Measurements from ENCODE around the gene FMNL3.
A peak's percentile ranks its signal among the peaks of the same experiment; 100 is the strongest.
"Not testable (repeated sequence)": the region's sequence is repeated elsewhere in the genome, so short reads cannot be mapped to it uniquely, and the experiment has no call there.

Gene FMNL3, protein sequence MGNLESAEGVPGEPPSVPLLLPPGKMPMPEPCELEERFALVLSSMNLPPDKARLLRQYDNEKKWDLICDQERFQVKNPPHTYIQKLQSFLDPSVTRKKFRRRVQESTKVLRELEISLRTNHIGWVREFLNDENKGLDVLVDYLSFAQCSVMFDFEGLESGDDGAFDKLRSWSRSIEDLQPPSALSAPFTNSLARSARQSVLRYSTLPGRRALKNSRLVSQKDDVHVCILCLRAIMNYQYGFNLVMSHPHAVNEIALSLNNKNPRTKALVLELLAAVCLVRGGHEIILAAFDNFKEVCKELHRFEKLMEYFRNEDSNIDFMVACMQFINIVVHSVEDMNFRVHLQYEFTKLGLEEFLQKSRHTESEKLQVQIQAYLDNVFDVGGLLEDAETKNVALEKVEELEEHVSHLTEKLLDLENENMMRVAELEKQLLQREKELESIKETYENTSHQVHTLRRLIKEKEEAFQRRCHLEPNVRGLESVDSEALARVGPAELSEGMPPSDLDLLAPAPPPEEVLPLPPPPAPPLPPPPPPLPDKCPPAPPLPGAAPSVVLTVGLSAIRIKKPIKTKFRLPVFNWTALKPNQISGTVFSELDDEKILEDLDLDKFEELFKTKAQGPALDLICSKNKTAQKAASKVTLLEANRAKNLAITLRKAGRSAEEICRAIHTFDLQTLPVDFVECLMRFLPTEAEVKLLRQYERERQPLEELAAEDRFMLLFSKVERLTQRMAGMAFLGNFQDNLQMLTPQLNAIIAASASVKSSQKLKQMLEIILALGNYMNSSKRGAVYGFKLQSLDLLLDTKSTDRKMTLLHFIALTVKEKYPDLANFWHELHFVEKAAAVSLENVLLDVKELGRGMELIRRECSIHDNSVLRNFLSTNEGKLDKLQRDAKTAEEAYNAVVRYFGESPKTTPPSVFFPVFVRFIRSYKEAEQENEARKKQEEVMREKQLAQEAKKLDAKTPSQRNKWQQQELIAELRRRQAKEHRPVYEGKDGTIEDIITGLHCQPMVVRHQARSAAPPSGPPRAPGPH

DNA sequence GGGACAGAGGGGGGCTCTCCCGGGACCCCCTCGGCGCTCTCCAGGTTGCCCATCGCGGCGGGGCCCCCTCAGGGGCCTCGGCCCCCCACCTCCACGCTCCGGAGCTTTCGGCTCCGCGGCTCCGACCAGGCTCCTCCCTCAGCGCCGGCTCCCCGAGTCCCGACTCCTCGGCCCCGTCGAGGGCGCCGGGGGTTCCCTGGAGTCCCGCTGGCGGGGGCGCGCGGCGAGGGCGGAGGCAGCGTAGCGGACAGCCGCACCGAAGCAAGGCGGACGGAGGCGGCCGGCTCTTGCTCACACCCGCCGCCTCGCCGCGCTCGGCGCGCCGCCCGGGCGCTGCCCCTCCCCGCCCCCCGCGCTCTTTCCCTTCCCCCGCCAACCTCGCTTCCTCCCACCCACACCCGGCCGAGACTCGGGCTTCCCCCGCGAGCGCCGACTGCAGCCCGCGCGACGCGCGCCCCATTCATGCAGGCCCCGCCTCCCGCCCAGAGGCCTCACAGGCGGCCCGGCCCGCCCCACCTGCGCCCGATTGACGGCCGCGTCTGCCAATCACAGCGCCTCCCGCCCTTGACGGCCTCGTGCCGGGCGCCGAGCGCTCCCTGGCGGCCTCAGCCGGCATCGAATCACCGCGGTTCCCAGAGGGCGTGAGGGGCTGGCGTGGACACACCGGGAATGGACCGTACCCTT lies at the start of gene FMNL3:
TSS of gene FMNL3 (minus strand) at position 278 of the 684 bp plus-strand sequence. CDS start at position 53, 225 bp downstream.
- DNase-seq, result peak; percentile 92

DNA sequence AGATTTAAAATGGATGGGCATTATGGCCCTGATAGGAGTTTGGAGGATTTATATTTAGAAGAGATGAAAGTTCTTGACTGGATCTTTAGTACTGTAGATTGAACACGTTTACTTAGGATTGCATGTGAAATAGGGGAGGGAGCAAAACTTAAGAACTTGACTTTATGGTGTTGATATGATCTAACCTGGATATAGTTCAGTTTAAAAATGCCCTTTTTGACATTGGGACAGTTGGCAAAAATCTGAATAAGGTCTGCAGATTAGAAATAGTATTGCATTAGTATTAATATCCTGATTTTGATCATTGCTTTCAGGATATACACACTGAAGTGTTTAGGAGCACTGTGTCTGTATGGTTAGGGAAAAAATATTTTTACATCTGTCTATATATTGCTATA lies 43.8 kb upstream of the FMNL3 start:
- no peak for DNase-seq

DNA sequence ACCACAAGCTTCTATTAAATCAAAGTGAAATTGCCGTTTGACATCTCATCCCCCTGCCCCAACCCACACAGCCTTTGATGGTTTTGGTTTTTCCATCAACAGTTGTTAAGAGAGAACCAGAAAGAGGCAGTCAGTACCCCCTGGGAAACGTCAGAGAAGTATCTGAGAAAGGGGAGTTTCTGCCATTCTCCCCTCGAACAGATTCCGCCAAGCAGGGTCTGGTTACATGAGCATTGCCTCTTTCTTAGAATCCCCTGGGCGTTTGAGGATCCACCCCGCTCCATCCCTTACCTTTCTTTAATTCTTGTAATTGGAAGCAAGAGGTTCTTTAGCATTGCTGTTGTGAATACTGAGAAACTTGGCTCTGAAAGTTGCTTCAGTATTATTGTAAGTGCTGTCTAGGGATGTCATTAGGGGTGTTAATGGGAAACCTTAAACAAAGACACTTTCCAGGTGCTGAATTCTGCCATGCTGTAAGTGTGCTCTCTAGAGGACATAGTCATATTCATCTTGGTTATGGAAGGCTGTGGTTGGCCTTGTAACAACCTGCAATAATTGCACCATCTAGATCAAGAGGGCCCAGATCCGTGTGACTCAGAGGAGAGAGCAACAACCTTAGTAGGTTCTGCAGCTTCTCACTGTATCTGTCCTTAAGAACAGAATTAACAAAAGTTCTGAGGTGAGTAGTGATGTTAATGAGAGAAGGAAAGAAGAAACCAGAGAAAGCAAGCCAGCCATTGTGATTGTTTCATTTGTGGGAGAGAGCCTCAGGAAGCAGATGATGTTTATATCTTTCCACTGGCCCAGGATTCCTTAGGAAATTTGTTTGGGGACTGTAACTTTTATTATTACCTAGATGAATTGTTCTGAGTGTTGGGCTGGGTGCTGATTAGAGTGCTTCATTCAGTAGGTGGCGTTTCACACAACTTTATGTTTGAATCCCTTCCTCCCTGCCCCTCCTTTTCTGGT lies 43.1 kb upstream of the FMNL3 start:
- DNase-seq, result no peak

DNA sequence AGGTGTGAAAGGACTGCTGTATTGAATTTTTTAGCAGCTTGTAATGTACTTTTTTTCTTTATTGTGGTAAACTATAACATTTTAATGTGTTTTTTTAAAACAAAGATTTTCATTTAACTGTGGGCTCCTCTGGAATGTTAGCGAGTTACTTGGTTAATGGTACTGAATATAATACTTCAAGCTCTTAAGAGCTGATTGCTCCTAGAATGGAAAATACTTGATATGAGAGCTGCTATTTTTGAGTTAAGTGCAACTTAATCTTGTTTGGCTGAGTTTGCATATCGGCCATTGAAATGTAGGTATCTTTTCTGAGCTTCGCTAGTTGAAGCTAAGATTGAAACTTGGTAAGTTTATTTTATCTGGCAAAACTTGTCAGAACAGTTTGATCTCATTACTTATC lies 41.6 kb upstream of the FMNL3 start:
- DNase-seq, result no peak

DNA sequence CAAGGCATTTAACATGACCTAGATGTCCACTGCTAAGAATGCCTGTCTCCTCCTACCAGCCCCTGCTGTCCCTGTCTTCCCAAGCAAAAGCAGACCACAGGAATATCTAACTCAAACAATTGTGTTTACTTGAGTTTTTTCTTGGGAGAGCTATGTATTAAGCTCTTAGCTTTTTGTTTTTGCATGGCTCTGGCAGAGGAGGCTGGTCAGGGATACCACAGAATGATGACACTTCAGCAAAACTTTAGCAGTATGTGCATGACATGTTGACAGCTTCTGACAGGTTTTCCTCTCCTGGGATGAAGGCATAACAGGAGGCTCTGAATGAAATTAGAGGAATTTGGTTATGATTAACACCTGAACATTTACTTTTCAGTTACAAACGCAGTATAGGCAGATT lies 41.1 kb upstream of the FMNL3 start:
- no peak for DNase-seq

DNA sequence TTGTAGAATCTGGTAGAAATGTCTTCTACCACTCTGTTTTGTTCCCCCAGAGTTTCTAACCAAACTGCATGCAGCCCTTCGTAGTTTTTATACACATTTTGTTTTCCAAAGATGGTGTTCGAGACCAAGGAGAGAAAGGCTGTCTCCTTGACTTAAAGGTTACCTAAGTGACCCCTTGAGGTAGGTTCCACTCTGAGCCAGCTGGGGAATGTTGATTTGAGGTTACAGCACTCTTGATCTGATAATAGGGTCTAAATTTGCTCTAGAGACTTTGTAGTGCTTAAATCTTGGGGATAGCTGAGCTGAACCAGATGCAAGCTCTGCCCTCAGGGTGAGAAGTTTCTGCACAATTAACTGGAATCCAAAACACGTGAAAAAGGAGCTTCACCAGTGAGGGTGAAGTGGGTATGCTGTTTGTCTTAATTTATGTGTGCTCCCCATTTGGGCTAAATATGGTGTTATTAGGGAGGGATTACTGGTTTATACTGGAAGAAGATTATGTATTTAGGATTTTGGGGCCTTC lies 37.2 kb upstream of the FMNL3 start:
- DNase-seq, result no peak

DNA sequence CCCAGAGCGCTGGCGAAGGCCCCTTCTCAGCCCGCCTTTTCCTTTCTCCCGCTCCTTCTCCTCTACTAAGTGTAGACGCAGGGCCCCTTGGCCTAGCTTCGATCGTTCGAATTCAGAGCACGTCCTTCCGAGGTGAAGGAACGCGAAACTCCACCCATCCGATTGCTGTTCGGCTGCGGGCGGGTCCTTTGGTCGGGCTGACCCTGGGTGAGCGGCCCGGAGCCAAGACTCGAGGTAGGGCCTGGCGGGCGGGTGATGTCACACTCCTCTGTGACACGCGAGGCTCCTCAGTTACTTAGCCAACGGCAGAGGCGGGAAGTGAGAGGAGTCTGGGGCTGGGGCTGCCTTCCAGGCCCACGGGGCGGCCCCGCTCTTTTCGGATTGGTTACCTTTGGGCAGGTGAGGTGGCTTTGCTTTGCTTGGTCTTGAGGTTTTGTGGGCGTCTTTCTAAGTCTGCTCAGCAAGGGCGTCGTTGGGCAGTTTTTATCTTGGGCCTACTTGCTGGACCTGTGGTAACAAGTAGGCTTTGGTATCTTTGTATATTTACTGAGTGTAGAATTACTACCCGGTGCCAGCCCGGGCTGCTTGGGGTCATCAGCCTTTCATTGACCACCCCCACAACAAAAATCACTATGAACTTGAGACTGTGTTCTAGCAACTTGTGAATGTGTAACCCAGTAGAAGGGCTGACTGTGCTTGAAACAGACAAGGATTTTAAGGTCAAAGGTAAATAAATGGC lies 34.8 kb upstream of the FMNL3 start:
- DNase-seq, result no peak

DNA sequence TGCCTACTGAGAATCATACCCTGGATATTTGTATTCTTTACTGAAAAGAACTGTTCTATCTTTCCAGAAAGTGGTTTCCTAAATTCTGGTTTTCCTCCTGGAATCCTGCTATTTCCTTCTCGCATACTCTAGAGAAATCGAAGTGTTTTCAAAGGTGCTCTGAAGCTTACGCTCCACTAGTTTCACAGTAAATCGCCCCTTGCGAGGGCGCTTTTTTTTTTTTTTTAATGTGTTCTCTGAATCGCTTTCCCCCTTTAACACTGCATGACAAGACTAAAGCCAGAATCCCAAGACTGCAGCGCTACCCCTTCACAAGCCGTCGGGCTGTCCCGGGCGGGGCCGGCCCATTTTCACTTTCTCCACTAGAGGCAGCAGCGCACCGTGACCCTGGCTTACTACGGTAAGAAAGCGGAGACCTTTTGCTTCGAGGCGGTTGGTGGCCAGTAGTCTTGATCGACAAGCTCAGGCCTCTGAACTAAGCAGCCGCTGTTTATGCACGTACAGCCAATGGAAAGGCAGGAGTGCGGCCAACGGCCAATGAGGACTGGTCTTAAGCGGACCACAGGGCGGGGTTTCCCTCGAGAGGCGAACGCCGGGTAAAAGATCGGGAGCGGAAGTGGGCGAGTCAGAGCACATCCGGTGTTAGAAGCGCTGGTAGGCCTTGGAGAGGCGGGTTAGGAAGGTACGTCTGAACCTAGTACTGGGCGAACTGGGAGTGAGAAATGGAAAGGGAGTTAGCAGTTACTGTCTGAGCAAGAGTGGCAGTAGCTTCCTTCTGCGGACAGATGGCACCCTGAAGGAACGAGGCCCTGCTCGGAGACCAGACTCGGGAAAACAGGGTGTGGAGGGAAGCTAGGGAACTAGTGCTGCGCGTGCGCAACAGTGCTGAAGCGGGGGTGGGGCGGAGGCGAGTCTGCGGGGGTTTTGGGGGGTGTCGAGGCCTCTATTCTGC lies 34.0 kb upstream of the FMNL3 start, which contains the start of gene TMBIM6:
TSS of gene TMBIM6 (plus strand) at position 628 of the 952 bp plus-strand sequence. CDS start 10,937 bp downstream, outside the sequence.
- DNase-seq, result peak; percentile 25

DNA sequence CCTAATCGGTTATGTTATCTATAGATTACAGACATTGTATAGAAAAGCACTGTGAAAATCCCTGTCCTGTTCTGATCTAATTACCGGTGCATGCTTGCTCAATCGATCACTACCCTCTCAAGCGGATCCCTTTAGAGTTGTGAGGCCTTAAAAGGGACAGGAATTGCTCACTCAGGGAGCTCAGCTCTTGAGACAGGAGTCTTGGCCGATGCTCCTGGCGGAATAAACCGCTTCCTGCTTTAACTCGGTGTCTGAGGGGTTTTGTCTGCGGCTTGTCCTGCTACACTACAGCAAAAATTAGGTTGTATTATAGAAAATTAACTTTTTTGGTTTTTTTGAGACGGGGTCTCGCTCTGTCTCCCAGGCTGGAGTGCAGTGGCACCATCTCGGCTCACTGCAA lies 33.1 kb upstream of the FMNL3 start:
- DNase-seq, result not testable (repeated sequence)

DNA sequence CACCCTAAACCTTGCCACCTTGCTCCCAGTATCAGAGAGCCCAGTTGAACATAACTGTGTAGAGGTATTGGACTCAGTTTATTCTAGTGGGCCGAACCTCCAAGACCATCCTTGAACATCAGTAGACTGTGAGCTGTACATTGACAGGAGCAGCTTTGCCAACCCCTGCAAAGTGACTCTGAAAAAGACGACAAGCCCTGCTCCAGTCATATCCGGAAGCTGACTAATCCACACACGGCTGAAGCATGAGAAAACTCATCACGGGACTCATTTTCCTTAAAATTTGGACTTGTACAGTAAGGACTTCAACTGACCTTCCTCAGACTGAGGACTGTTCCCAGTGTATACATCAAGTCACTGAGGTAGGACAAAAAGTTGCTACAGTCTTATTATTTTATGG lies 31.5 kb upstream of the FMNL3 start:
- DNase-seq, result not testable (repeated sequence)

DNA sequence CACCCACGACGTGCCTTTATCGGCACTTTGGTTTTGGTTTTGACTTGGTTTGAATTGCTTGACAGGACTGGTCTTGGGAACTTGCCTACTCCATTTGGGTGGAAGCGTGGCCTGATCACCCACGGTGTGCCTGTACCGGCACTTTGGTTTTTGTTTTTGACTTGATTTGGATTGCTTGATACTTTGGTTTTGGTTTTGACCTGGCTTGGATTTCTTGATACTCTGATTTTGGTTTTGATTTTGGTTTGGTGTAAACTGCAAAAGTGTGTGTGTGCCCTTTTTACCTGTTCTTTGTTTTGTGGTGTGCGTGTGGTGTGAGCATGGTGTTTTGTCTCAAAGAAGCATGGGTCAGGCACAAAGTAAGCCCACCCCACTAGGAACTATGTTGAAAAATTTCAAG lies 27.7 kb upstream of the FMNL3 start:
- not testable (repeated sequence) for DNase-seq

DNA sequence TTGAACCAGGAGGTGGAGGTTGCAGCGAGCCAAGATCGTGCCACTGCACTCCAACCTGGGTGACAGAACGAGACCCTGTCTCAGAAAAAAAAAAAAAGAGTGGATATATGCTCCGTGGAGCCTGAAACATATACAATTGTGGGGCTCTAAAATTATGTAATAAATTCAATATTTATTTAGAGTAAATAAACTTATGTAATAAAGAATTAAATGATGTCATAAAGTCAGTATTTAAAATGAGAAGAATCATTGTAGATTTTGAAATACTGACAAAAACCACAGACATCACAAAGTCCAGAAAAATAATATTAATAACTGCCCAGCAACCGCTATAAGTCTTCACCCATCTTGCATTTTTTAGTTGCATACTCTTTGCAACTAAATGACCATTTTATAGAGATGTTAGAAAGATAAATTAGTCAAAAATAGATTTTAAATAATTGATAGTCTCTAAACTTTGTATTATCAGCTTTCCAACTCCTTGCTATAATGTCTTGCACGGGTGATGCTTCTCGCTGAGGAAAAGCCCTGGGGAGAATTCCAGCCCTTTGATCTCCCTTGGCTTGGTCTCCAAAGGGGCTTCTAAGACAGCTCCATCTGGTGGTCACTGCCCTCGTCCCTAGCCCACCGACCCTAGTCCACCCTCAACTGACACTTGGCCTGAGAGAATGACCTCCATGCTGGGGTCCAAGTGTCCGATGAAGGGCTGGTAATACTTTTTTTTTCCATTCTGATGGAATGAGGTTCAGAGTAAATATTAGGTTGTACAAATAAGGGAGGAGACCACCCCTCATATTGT lies 26.2 kb upstream of the FMNL3 start:
- DNase-seq, result no peak

DNA sequence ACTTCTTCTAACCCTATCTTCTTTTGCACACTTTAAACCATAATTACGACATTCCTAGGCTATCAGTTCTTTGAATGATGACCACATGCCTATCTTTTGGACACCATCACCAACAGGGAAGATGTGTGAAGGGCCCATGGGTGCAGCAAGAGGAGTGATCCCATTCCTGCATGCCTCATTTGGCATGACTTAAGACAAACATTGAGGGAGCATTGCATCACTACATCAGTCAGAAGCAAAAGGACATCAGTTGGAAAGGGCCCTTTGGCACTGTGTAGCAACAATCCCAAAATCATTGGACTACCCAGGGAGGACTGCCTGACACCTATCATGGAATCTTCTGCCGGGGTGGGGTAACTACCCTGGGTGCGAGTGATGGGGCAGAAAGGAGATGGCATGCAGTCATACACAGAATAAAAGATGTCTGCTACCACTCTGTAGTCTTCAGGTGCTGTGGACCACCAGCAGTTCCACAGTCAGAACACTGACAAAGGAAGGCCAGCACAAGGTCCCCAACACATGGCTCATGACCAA lies 23.4 kb upstream of the FMNL3 start:
- DNase-seq, result no peak

DNA sequence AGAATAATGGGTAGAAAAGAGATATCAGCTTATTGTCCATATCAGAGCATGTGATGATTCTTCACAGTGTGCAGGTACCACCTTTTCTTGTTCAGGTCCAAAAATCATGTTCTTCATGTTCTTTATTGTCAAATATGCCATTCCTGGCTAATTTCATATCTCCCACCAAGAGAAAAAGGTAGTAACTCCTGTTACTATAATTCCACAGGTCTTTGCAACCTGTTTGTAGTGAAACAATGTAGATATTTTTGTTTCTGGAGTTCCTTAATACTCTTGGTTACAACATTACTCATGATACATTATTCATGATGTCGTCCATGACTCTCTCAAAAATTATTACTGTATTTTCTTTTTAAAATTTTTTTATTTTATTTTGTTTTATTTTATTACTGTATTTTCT lies 22.8 kb upstream of the FMNL3 start:
- no peak for DNase-seq

DNA sequence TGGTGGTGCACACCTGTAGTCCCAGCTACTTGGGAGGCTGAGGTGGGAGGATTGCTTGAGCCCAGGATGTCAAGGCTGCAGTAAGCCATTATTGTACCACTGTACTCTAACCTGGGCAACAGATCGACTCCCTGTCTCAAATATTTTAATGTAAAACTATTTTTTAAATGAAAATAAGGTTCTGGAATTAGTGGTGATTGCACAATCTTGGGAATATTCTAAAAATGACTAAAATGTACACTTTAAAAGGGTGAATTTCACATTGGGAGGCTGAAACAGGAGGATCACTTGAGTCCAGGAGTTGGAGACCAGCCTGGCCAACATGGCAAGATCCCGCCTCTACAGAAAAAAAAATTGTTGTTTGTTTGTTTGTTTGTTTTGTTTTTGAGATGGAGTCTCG lies 21.2 kb upstream of the FMNL3 start:
- DNase-seq, result no peak

DNA sequence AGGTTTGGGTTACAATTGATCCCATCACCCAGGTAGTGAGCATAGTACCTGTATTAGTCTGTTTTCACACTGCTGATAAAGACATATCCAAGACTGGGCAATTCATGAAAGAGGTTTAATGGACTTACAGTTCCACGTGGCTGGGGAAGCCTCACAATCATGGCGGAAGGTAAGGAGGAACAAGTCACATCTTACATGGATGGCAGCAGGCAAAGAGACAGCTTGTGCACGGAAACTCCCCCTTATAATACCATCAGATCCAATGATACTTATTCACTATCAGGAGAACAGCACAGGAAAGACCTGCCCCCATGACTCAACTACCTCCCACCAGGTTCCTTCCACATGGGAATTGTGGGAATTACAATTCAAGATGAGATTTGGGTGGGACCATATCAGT lies 14.2 kb upstream of the FMNL3 start:
- not testable (repeated sequence) for DNase-seq

DNA sequence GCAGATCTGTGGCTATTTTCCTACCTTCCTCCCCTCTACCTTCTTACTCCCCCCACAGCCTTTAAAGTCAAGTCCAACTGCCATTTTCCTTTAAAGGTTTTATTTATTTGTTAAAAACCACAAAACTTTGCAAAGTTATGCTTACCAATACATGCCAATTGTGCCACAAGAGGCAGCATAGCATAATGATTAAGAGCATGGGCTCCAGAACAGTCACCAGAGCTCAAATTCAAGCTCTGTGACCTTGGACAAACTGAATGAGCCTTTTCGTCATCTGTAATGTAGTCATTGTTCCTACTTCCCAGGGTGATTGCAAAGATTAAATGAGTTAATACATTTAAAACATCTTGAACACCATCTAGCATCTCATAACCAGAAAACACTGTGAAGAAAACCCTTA lies 13.0 kb upstream of the FMNL3 start:
- no peak for DNase-seq

DNA sequence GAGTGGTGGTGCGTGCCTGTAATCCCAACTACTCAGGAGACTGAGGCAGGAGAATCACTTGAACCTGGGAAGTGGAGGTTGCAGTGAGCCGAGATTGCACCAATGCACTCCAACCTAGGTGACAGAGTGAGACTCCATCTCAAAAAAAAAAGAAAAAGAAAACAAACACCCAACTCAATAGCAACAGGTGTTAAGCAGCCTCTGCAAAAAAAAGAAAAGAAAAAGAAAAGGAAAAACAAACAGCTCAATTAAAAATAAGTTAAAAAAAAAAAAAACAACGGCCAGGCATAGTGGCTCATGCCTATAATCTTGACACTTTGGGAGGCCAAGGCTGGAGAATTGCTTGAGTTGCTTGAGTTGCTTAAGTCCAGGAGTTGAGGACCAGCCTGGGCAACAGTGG lies 10.6 kb upstream of the FMNL3 start:
- DNase-seq, result not testable (repeated sequence)
